HEK293T (cell line): ENCODE data around the gene FRMD7.

Source experiments
- CTCF ChIA-PET: fragments of 350-600 bp; formaldehyde crosslinking; extraction: SDS; loops from one replicate; lab custom pipeline; 2021; ENCODE audit warnings: antibody characterized with exemption, inconsistent platforms; lab: Yijun Ruan, JAX
- POLR2A ChIA-PET: fragments of 350-600 bp; formaldehyde crosslinking; extraction: SDS; loops from one replicate; lab custom pipeline; 2020; ENCODE audit warnings: antibody characterized with exemption, inconsistent platforms; lab: Yijun Ruan, JAX
- DNase-seq: peaks from one replicate; pipeline ENCODE4 v3.0.0; 2012; ENCODE audit warnings: mixed read lengths; ENCODE audit errors: extremely low spot score
- ARNT ChIP-seq: fragments of 450-650 bp; IDR thresholded peaks from 2 replicates; pipeline ENCODE4 v1.6.1; 2017; ENCODE audit warnings: mild to moderate bottlenecking
- BHLHE40 ChIP-seq: fragments of 450-650 bp; IDR thresholded peaks from 2 replicates; pipeline ENCODE4 v1.6.1; 2016; ENCODE audit warnings: mild to moderate bottlenecking, moderate library complexity, borderline replicate concordance
- CTBP1 ChIP-seq: fragments of 450-650 bp; IDR thresholded peaks from 2 replicates; pipeline ENCODE4 v1.6.1; 2016; ENCODE audit warnings: borderline replicate concordance
- ELF4 ChIP-seq: fragments of 450-650 bp; IDR thresholded peaks from 2 replicates; pipeline ENCODE4 v1.6.1; 2017; ENCODE audit warnings: antibody characterized with exemption
- FOXA1 ChIP-seq: fragments of 450-650 bp; IDR thresholded peaks from 2 replicates; pipeline ENCODE4 v1.6.1; 2016; ENCODE audit warnings: mild to moderate bottlenecking
- FOXK2 ChIP-seq: fragments of 450-650 bp; IDR thresholded peaks from 2 replicates; pipeline ENCODE4 v1.6.1; 2016; ENCODE audit warnings: mild to moderate bottlenecking
- FOXM1 ChIP-seq: fragments of 450-650 bp; IDR thresholded peaks from 2 replicates; pipeline ENCODE4 v1.6.1; 2017; ENCODE audit warnings: mild to moderate bottlenecking, borderline replicate concordance
- HDGF ChIP-seq: fragments of 450-650 bp; IDR thresholded peaks from 2 replicates; pipeline ENCODE4 v1.6.1; 2017; ENCODE audit warnings: antibody characterized with exemption, borderline replicate concordance
- L3MBTL2 ChIP-seq: fragments of 450-650 bp; conservative IDR thresholded peaks from 2 replicates; pipeline ENCODE4 v1.6.1; 2016; ENCODE audit warnings: mild to moderate bottlenecking
- LEF1 ChIP-seq: fragments of 450-650 bp; IDR thresholded peaks from 2 replicates; pipeline ENCODE4 v1.6.1; 2017; ENCODE audit warnings: mild to moderate bottlenecking, borderline replicate concordance
- NFRKB ChIP-seq: fragments of 450-650 bp; IDR thresholded peaks from 2 replicates; pipeline ENCODE4 v1.6.1; 2016; ENCODE audit warnings: mild to moderate bottlenecking, moderate library complexity
- PKNOX1 ChIP-seq: fragments of 450-650 bp; IDR thresholded peaks from 2 replicates; pipeline ENCODE4 v1.6.1; 2016
- SP1 ChIP-seq: fragments of 450-650 bp; IDR thresholded peaks from 2 replicates; pipeline ENCODE4 v1.6.1; 2017
- SUZ12 ChIP-seq: fragments of 450-650 bp; IDR thresholded peaks from 2 replicates; pipeline ENCODE4 v1.6.1; 2016; ENCODE audit warnings: mild to moderate bottlenecking
- TARDBP ChIP-seq: fragments of 450-650 bp; IDR thresholded peaks from 2 replicates; pipeline ENCODE4 v1.6.1; 2016
- ZNF384 ChIP-seq: fragments of 450-650 bp; IDR thresholded peaks from 2 replicates; pipeline ENCODE4 v1.6.1; 2016

FRMD7 gene

GRCh38 chrX:132088864-132089263 lies 39.0 kb downstream of the FRMD7 start:
- CTCF ChIA-PET = no interaction called here
- no peak for DNase-seq
- POLR2A ChIA-PET = no interaction called here
- no peak for TF ChIP-seq CTBP1
- TF ChIP-seq TARDBP = no peak
- TF ChIP-seq SUZ12 = no peak
- no peak for TF ChIP-seq SP1
- TF ChIP-seq FOXM1 = no peak
- TF ChIP-seq NFRKB = no peak
- no peak for TF ChIP-seq HDGF

GRCh38 chrX:132086672-132087071 lies 41.1 kb downstream of the FRMD7 start:
- ChIA-PET POLR2A (no interaction called here), CTCF (no interaction called here)
- DNase-seq = no peak
- TF ChIP-seq L3MBTL2 = no peak
- no peak for TF ChIP-seq ELF4
- TF ChIP-seq CTBP1 = no peak
- no peak for TF ChIP-seq SP1
- TF ChIP-seq ARNT = no peak
- TF ChIP-seq FOXA1 = no peak
- TF ChIP-seq NFRKB = no peak
- TF ChIP-seq TARDBP = no peak

- no peak for DNase-seq
- POLR2A ChIA-PET = no interaction called here
- CTCF ChIA-PET = no interaction called here
- no peak for TF ChIP-seq NFRKB
- TF ChIP-seq L3MBTL2 = no peak
- TF ChIP-seq ZNF384 = no peak
- TF ChIP-seq FOXK2 = no peak
- TF ChIP-seq SP1 = no peak
- TF ChIP-seq ARNT = no peak
- no peak for TF ChIP-seq LEF1
These were observed 42.0 kb downstream of the FRMD7 start for GRCh38 chrX:132085786-132086185.

GRCh38 chrX:132077912-132078311 lies 49.9 kb downstream of the FRMD7 start:
- no peak for TF ChIP-seq LEF1
- no peak for TF ChIP-seq L3MBTL2
- no peak for TF ChIP-seq ZNF384
- TF ChIP-seq TARDBP = no peak
- TF ChIP-seq FOXA1 = no peak
- TF ChIP-seq ELF4 = no peak
- no peak for TF ChIP-seq NFRKB
- ChIA-PET CTCF (interaction anchor here (1.0 to 2.0 kb wide), 2 partner anchors 14 to 15 kb away, joined by 6 read pairs; no protein-coding TSS in a partner anchor), POLR2A (no interaction called here)
- DNase-seq = no peak

- CTCF ChIA-PET = interaction anchor here (2.0 kb wide), 1 partner anchor 15 kb away, joined by 6 read pairs; no protein-coding TSS in a partner anchor
- POLR2A ChIA-PET = no interaction called here
- TF ChIP-seq LEF1 = no peak
- TF ChIP-seq PKNOX1 = no peak
- no peak for TF ChIP-seq CTBP1
- TF ChIP-seq HDGF = no peak
- TF ChIP-seq FOXM1 = no peak
- TF ChIP-seq FOXK2 = no peak
- TF ChIP-seq L3MBTL2 = no peak
- no peak for TF ChIP-seq FOXA1
- no peak for TF ChIP-seq ZNF384
- TF ChIP-seq SUZ12 = no peak
- TF ChIP-seq ELF4 = no peak
- TF ChIP-seq TARDBP = no peak
- TF ChIP-seq ARNT = no peak
- no peak for TF ChIP-seq NFRKB
- no peak for TF ChIP-seq BHLHE40
- no peak for TF ChIP-seq SP1
- no peak for DNase-seq
These were observed 50.4 kb downstream of the FRMD7 start for GRCh38 chrX:132077414-132077813.

- ChIA-PET CTCF (interaction anchor here (0.7 to 1.7 kb wide), 8 partner anchors 10 to 230 kb away, joined by 3 to 9 read pairs (median 4); no protein-coding TSS in a partner anchor), POLR2A (interaction anchor here (1.0 kb wide), 2 partner anchors 34 to 229 kb away, joined by 3 to 4 read pairs; no protein-coding TSS in a partner anchor)
- DNase-seq = peak; percentile 30
- TF ChIP-seq PKNOX1 (no peak), FOXM1 (no peak), CTBP1 (no peak), SUZ12 (no peak), L3MBTL2 (no peak), LEF1 (no peak)
These were observed 56.6 kb downstream of the FRMD7 start for GRCh38 chrX:132071254-132071653.

- POLR2A ChIA-PET = no interaction called here
- no peak for DNase-seq
- no peak for TF ChIP-seq ZNF384
- no peak for TF ChIP-seq TARDBP
- no peak for TF ChIP-seq FOXA1
- no peak for TF ChIP-seq FOXM1
- no peak for TF ChIP-seq ELF4
- no peak for TF ChIP-seq BHLHE40
- TF ChIP-seq FOXK2 = no peak
- no peak for TF ChIP-seq NFRKB
- no peak for TF ChIP-seq ARNT
- no peak for TF ChIP-seq HDGF
- TF ChIP-seq SUZ12 = no peak
- TF ChIP-seq L3MBTL2 = no peak
- TF ChIP-seq LEF1 = no peak
- no peak for TF ChIP-seq PKNOX1
- no peak for TF ChIP-seq SP1
- no peak for TF ChIP-seq CTBP1
- CTCF ChIA-PET = no interaction called here
These were observed 59.4 kb downstream of the FRMD7 start for GRCh38 chrX:132068405-132068804.
